ENCODE results near the gene KLHL2. TPM values are rescaled to one million over a fixed set of nuclear protein-coding genes. Genes with fewer than 3 reads are reported as not detected.

The KLHL2 gene
- total and polyA plus RNA-seq, 2 donors (not counting 3 experiments of a cell fraction or from before 2014, with no cell fraction given): 9.9 to 22.1 TPM

DNA sequence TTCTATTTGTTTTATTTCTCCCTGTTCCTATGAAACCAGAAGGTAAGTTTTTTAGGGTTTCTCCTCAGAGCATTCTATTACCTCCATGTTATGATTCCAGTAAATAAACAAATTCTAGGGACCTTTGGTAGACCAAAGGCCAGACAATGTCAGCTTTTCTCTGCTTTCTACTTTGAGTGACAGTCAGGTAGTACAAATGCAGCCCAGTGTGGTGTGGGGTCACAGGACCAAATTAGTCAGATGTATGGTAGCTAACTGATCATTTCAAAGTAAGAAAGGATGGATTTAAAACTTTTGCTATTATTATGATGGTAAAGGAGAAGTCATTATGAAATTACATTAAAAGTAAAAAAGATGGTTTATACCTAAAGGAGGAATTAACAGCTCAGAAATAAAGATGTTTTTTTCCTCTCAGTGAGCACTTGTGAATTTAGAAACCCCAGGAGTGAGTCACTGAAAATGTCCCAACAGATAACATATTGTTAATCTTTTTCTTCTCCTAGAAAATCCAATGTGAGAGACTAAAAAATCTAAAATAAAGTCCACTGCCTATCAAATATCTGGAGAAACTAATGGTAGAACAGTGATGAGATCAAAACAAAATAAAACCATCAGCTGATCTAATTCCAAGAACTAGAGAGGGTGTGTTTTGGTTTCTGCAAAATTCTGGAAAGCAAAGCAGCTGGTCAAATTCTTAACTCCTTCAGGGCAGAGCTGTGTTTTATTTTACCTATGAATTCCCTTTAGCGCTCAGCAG, 16.6 kb upstream of the KLHL2 start:
- Histone ChIP-seq H3K27ac (ENCODE audit: insufficient read depth, low read depth, low read length) (no peak overlapping the region), H3K9me3 (replicated peaks; ENCODE audit: control insufficient read depth, insufficient read depth, low read length) (no peaks in the 10 kb centered on the region), H3K9me1 (replicated peaks; ENCODE audit: control insufficient read depth, extremely low read depth, insufficient read depth, low read length) (no peaks in the 10 kb centered on the region), H3K9ac (replicated peaks; ENCODE audit: extremely low read depth, insufficient read depth, low read length) (no peak overlapping the region), H3K36me3 (ENCODE audit: control insufficient read depth in 2 of 2, extremely low read depth in 1 of 2, insufficient read depth in 2 of 2, low read length in 2 of 2) (no peaks in the 10 kb centered on the region), H3K4me3 (replicated peaks in 1 of 3; ENCODE audit: insufficient read depth in 1 of 3, low read depth in 1 of 3, low read length in 3 of 3) (no peak overlapping the region), H3K4me2 (ENCODE audit: insufficient read depth, low read length) (no peak overlapping the region), H3K79me2 (ENCODE audit: control insufficient read depth, insufficient read depth, low read length) (no peaks in the 10 kb centered on the region), H3K4me1 (ENCODE audit: control insufficient read depth, extremely low read depth, insufficient read depth, low read length) (no peaks in the 10 kb centered on the region), H2AFZ (ENCODE audit: low read depth, low read length) (no peak overlapping the region), H4K20me1 (replicated peaks; ENCODE audit: control insufficient read depth, extremely low read depth, insufficient read depth, low read length) (no peaks in the 10 kb centered on the region), H3K27me3 (ENCODE audit: control insufficient read depth in 2 of 2, insufficient read depth in 2 of 2, low read length in 2 of 2) (no peaks in the 10 kb centered on the region)
- FAIRE-seq (no peak), DNase-seq (ENCODE audit: low read depth, low spot score) (no peak)
- BruUV-seq (replicated peaks): no TSS peak
- POLR2A ChIA-PET: no interaction called here
- intact Hi-C loops (cut with micrococcal nuclease): no loop called here
- dilution Hi-C loops (cut with MboI; ENCODE audit: extremely low pct_ligation_motif_present, low sequenced_read_pairs): no loop called here
- CTCF ChIA-PET: interaction anchor here (0.9 to 1.2 kb wide), 2 partner anchors 11 to 60 kb away, joined by 3 read pairs; no protein-coding TSS in a partner anchor
- TF ChIP-seq GATA2 (IDR thresholded peaks at IDR 0.05; ENCODE audit: insufficient read depth, insufficient read length, low read depth, low read length) (no peak), MYC (IDR thresholded peaks at IDR 0.05; ENCODE audit: low read depth, low read length) (no peak), EZH2 (IDR thresholded peaks at IDR 0.05; ENCODE audit: borderline replicate concordance, low read depth, low read length, severe bottlenecking) (no peak), POLR2A (IDR thresholded peaks at IDR 0.05; ENCODE audit: low read depth, low read length) (no peak), POLR2AphosphoS5 (IDR thresholded peaks at IDR 0.05; ENCODE audit: insufficient read depth, low read depth, low read length) (no peak), JUN (IDR thresholded peaks at IDR 0.05; ENCODE audit: borderline replicate concordance, insufficient read depth, insufficient read length, low read depth) (no peak), FOS (IDR thresholded peaks at IDR 0.05; ENCODE audit: borderline replicate concordance, insufficient read depth, low read length) (no peak)
- TF ChIP-seq, protein P1, sequence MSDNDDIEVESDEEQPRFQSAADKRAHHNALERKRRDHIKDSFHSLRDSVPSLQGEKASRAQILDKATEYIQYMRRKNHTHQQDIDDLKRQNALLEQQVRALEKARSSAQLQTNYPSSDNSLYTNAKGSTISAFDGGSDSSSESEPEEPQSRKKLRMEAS (IDR thresholded peaks at IDR 0.05; ENCODE audit: insufficient read depth, insufficient read length): no peak
- TF ChIP-seq, protein P2, sequence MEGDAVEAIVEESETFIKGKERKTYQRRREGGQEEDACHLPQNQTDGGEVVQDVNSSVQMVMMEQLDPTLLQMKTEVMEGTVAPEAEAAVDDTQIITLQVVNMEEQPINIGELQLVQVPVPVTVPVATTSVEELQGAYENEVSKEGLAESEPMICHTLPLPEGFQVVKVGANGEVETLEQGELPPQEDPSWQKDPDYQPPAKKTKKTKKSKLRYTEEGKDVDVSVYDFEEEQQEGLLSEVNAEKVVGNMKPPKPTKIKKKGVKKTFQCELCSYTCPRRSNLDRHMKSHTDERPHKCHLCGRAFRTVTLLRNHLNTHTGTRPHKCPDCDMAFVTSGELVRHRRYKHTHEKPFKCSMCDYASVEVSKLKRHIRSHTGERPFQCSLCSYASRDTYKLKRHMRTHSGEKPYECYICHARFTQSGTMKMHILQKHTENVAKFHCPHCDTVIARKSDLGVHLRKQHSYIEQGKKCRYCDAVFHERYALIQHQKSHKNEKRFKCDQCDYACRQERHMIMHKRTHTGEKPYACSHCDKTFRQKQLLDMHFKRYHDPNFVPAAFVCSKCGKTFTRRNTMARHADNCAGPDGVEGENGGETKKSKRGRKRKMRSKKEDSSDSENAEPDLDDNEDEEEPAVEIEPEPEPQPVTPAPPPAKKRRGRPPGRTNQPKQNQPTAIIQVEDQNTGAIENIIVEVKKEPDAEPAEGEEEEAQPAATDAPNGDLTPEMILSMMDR (IDR thresholded peaks at IDR 0.05; ENCODE audit: extremely low read depth in 1 of 2, insufficient read depth in 1 of 2, low read depth in 1 of 2, low read length in 2 of 2): no peak

Data from endothelial cell of umbilical vein (primary cell).